Activated CD8-positive, alpha-beta memory T cell treated with anti-CD3 and anti-CD28 coated beads, Interleukin-2, amount 50 U/mL, for 24 hours (primary cell): ENCODE measurements around the gene MYOD1.

ENCODE experiments used
- DNase-seq: peaks from one replicate; pipeline ENCODE4 v3.0.0-alpha.2; 2020; ENCODE audit errors: extremely low read depth

The MYOD1 gene

DNA sequence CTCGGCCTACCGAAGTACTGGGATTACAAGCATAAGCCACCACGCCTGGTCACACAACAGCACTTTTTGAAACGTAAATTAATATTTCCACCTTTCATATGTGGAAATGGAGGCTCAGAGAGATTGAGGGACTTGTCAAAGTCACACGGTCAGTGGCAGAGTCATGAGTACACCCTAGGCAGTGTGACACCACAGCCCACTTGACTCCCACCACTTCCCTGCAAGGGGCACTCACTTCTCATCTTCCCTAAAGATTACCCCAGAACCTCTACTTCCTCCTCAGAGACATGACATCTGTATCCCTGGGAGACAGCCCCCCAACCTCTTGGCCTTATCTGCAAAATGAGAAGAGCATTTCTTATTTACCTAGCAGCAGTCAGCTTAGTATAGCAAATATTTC is 16.5 kb upstream of the MYOD1 start:
- no peak for DNase-seq

DNA sequence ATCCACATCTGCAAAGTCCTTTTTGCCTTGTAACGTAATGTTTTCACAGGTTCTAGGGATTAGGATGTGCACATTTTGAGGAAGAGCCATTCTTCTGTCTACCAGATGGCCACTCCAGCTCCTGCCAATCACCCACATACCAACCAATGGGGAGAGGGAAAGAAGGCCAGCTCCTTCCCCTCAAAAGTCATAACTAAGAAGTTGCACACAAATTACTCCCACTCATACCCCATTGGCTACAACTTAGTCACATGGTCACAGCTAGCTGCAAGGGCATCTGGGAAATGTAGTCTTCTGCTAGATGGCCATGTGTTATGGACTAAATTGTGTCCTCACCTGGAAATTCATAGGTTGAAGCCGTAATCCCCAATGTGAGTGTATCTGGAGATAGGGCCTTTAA is 15.4 kb upstream of the MYOD1 start:
- DNase-seq: no peak

DNA sequence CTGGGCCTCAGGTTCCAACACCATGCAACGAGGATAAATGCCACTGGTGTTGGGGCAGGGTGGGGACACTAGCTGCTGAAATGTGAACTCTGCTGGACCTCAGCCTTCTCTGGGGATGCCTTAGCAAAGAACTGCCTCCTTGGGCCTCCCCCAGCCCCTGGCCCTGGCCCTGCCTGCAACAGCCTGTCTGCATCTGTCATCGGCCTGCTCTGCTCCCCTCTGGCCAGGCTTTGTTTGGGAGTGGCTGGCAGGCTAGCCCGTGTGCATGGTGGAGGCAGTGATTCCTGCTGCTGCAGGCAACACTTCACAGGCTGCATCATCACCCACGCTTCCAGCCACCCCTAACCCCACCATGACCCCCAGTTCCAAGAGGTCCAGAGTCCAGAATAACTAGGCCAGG is 11.5 kb upstream of the MYOD1 start:
- DNase-seq: no peak

GRCh38 chr11:17711836-17712235 is 7.5 kb upstream of the MYOD1 start:
- no peak for DNase-seq

- no peak for DNase-seq
Measured at GRCh38 chr11:17713851-17714250, 5.5 kb upstream of the MYOD1 start.

DNA sequence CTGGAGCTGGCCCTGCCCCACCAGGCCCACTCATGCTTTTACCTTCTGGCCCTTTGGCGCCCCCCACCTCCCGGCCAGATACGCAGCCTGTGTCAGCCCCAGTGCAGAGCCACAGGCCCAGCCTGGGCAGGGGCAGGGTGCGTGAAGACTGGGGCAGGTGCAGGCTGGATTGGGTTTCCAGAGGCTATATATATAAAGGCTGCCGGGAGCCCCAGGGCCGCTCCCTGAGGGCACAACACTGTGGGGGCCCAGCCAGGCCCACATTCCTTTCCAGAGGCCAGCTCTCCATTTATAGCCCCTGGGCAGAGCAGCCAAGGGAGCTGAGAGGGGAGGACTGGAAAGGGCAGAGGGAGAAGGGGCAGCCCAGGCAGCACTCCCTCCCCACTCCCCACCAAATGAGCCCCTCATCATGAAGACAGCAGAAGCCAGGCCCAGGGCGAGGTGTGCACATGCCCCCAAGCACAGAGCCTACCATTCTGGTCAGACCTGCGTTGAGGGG is 5.0 kb upstream of the MYOD1 start:
- no peak for DNase-seq

DNA sequence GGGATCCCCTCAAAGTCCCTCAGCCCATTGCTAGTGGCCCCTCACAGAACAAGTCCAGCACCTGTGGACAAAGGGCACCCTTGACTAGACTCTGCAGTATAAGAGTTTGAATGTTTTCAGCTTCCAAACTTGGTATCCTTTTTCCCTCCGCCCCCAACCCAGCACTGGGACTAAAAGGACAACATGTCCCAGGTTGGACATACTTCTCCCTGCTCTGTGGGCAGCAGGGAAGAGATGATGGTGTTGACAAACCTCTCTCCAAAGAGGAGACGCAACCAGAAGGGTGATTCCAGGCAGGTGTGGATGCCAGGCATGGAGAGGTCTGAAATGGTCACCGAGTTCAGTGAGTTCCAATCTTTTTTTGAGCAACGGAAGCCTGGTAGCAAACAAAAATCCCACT is 4.5 kb upstream of the MYOD1 start:
- no peak for DNase-seq

- DNase-seq: no peak
Measured at GRCh38 chr11:17716807-17717206, 2.6 kb upstream of the MYOD1 start.

- no peak for DNase-seq
Measured at GRCh38 chr11:17718015-17718414, 1.4 kb upstream of the MYOD1 start.

DNA sequence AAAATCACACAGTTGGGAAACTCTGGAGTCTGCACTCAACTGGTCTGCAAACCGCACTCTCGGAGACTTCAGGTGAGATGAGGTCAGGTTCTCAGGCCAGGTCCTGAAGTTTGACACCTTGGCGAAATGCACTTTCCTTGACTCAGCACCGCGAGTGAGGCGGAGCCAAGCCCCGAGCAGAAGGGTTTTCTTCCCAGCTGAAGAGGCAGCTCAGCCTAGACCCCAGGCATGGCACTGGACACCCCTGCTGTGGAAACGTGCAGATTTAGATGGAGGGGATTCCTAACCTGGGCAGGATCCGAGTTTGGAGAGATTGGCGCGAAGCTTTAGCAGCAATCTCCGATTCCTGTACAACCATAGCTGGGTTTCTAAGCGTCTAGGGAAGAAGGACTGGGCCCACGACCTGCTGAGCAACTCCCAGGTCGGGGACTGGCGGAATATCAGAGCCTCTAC is 835 bp upstream of the MYOD1 start:
- no peak for DNase-seq

DNA sequence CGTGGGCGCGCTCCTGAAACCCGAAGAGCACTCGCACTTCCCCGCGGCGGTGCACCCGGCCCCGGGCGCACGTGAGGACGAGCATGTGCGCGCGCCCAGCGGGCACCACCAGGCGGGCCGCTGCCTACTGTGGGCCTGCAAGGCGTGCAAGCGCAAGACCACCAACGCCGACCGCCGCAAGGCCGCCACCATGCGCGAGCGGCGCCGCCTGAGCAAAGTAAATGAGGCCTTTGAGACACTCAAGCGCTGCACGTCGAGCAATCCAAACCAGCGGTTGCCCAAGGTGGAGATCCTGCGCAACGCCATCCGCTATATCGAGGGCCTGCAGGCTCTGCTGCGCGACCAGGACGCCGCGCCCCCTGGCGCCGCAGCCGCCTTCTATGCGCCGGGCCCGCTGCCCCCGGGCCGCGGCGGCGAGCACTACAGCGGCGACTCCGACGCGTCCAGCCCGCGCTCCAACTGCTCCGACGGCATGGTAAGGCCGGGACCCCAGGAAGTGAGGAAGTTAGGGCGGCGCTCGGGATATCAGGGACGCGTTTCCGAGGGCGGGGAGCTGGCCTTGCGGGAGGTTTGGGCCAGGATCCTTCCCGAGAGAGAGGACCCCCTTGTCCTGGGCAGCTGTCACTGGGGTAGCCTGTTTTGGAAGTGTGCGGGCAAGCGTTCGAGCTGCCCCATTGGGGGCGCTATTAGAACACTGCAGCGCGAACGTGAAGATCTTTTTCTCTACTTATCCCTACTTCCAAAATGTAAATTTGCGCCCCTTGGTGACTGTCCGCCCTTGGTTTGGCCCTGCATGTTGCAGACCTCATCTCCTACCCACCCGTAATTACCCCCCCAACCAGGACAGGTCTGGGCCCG is 796 bp downstream of the MYOD1 start:
- DNase-seq: no peak

- DNase-seq: no peak
Measured at GRCh38 chr11:17720796-17721171, 1.4 kb downstream of the MYOD1 start.

GRCh38 chr11:17721242-17721999 is 2.0 kb downstream of the MYOD1 start:
- DNase-seq: no peak

- no peak for DNase-seq
Measured at GRCh38 chr11:17722000-17722643, 2.8 kb downstream of the MYOD1 start.

DNA sequence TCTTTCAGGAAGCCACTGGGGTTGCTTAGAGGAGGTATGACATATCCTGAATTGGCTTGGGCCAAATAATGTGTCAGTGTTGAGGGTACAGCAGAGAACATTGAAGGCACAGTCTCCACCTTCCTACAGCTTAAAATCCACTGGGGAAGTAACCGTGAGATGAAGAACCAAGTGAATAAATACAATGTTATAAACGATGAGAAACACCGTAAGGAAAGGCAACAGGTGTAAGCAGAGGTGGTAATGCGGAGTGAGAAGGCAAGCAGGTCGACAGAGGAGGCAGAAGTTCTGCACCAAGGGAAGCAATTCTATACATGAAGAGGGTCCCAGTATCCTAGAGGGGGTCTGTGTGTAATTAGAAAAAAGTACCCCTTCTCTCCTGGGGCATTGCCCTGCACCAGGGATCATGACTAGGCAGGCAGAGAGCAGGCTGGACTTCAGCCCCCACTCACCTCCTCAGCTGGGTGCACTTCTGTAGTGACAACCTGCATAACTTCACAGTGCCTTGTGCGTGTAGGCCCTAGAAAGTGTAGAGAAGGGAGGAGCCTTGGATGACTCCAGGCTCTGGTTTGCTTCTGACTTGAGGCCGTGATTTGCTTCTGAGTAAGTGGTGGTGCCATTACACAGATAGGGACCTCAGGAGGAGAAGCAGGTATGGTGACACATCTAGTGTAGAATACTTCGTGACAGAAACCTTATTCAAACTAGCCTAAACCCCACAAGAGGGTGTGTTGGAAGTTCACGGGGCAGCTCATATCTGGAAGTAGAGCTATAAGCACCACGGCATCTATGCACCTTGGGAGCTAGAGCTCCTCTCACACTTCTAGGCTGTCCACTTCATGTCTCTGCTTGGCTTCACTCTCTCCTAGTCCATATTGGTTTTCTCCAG is 4.9 kb downstream of the MYOD1 start:
- DNase-seq: no peak

- DNase-seq: no peak
Measured at GRCh38 chr11:17725174-17725573, 5.8 kb downstream of the MYOD1 start.

GRCh38 chr11:17730137-17730536 is 10.8 kb downstream of the MYOD1 start:
- no peak for DNase-seq

DNA sequence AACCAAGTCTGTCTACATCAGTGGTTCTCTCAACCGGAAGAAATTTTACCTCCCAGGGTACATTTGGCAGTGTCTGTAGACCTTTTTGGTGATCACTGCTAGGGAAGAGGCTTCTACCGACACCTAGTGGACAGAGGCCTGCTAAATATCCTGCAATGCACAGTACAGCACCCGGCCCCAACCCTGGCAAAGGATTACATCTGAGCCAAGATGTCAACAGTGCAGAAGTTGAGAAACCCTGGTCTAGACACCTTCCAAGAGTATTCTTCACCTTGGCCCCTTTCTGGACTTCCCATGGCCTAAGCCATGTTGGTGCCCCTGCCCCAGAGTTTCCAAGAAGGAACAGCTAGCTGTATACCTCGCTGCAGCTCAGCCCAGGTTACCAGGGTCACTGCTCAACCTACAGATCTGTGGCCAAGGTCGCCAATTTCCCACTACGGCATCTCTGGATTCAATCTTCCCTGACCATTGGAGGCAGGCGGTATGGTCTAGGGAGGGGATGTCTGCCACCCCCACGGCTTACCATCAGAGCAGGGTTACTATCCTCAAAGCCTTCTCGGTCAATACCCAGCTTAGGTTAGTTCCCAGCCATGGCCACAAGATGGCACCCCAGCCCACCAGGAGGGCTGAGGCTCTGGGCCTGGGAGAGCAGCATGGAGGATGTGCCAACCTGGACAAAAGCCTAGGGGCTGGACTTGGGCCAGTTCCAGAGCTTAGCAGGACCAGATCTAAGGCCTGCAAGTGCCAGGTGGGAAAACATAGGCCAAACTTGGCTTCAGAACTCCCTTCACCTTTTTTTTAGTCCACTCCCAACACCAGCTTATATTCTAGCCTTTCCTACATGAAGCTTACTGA is 11.5 kb downstream of the MYOD1 start:
- DNase-seq: peak; percentile 17

- no peak for DNase-seq
Measured at GRCh38 chr11:17733261-17733660, 13.9 kb downstream of the MYOD1 start.

DNA sequence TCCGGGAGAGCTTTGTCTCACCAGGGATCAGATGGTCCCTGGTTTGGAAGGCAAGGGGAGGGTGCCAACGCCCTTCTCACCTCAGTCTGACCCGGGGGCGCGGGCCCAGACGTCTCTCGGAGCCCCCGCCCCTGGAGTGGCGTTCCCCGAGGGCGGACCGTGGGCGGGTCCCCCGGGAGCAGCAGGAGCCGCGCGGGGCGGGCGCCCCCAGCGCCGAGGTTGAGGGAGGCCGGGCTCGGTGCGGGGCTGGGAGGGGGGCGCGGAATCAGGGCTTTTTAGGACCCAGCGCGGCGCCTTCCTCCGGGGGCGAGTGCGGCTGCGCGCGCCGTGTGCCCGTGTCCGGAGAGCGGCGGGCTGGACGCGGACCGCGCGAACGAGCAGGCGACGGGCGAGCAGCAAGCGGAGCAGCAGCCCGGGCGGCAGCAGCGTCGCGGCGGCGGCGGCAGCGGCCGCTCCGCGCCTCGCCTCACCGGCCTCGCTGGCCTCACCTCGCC is 15.1 kb downstream of the MYOD1 start, which contains the start of gene KCNC1:
Gene KCNC1 (plus strand): TSS at position 364 of the 494 bp plus-strand sequence. CDS start 1,222 bp downstream, outside the sequence.
- no peak for DNase-seq
